Ascending aorta (tissue), 2 donors: ENCODE data around the gene INA. TPM values are rescaled to one million over a fixed set of nuclear protein-coding genes. Genes with fewer than 3 reads are reported as not detected.

Experiments
- DNase-seq, 2 donors: peaks; one replicate each; pipeline ENCODE4 v3.0.0-alpha.2; 2019; ENCODE audit warnings: low spot score in 2 of 2
- H3K27ac ChIP-seq, 2 donors: fragments of 200-600 bp; sonication (generic); one replicate each; pipeline ENCODE4 v1.5.1; 2016 to 2017; ENCODE audit warnings: mild to moderate bottlenecking in 1 of 2
- H3K27me3 ChIP-seq: fragments of 200-600 bp; sonication (generic); one replicate; pipeline ENCODE4 v1.5.1; 2017
- H3K36me3 ChIP-seq, 2 donors: fragments of 200-600 bp; sonication (generic); one replicate each; pipeline ENCODE4 v1.5.1; 2016
- H3K4me1 ChIP-seq, 2 donors: fragments of 200-600 bp; sonication (generic); one replicate each; pipeline ENCODE4 v1.5.1; 2016 to 2017; ENCODE audit warnings: mild to moderate bottlenecking in 1 of 2
- H3K4me3 ChIP-seq, 2 donors: fragments of 200-600 bp; sonication (generic); one replicate each; pipeline ENCODE4 v1.5.1; 2016 to 2017; ENCODE audit warnings: mild to moderate bottlenecking in 1 of 2
- H3K9me3 ChIP-seq, 2 donors: fragments of 200-600 bp; sonication (generic); one replicate each; pipeline ENCODE4 v1.5.1; 2016
- CTCF ChIP-seq, 3 experiments: fragments of 200-600 bp in 2 of 3; fragments of 450-650 bp in 1 of 3; sonication (generic) in 2 of 3; IDR thresholded peaks; one replicate each; pipeline ENCODE4 v1.5.1; 2016 to 2019; ENCODE audit warnings: antibody characterized with exemption in 3 of 3, mild to moderate bottlenecking in 1 of 3, moderate library complexity in 1 of 3
- intact Hi-C: fragments of 100-400 bp; cut with DNase I; formaldehyde crosslinking; loops from one replicate; pipeline ENCODE4 v1.15.1; 2023
- total RNA-seq: library from RNA; depleted of rRNA; stranded (reverse); fragments of >200 nt; gene quantifications from one replicate; pipeline ENCODE4 v1.1.0, GENCODE V29; 2016

The INA gene
- not detected for total RNA-seq

GRCh38 chr10:103276896-103277712 lies at the start of gene INA:
TSS of gene INA (plus strand) at chr10:103277138. CDS start at chr10:103277212, 74 bp downstream.
- Histone ChIP-seq H3K4me3 (peak within 1 kb of the TSS; percentile 36 to 42), H3K36me3 (no peaks in the 10 kb centered on the region), H3K27ac (no peak within 1 kb of the TSS), H3K4me1 (peaks cover 13 to 15% of the 10 kb centered on the region in 2 donors), H3K9me3 (no peaks in the 10 kb centered on the region), H3K27me3 (peaks cover 20% of the 10 kb centered on the region)
- TF ChIP-seq CTCF (IDR thresholded peaks at IDR 0.05) = no peak
- no peak for DNase-seq
- intact Hi-C loops = no loop called here

- peaks cover 4 to 27% of the 10 kb centered on the region in 2 donors for H3K4me1 ChIP-seq
- DNase-seq = no peak
- H3K9me3 ChIP-seq = peaks cover 9 to 24% of the 10 kb centered on the region in 2 donors
- intact Hi-C loops = no loop called here
- H3K27ac ChIP-seq = peak overlapping the region; percentile 81 to 82
- no peaks in the 10 kb centered on the region for H3K36me3 ChIP-seq
- no peaks in the 10 kb centered on the region for H3K27me3 ChIP-seq
- TF ChIP-seq CTCF (IDR thresholded peaks at IDR 0.05) = no peak
- H3K4me3 ChIP-seq = no peak overlapping the region
These were observed 49.5 kb upstream of the INA start for GRCh38 chr10:103227416-103227815.

GRCh38 chr10:103231047-103231551 lies 45.8 kb upstream of the INA start:
- Histone ChIP-seq H3K27me3 (no peaks in the 10 kb centered on the region), H3K9me3 (no peaks in the 10 kb centered on the region), H3K27ac (peak overlapping the region; percentile 81 to 82), H3K4me3 (no peak overlapping the region), H3K4me1 (peaks cover 4 to 27% of the 10 kb centered on the region in 2 donors), H3K36me3 (no peaks in the 10 kb centered on the region)
- intact Hi-C loops = loop anchor here (2.0 to 5.0 kb wide), 2 partner anchors 38 to 129 kb away; partner anchors contain the start of gene NT5C2
- DNase-seq = peak in 1 of 2 donors; percentile 85
- no peak for TF ChIP-seq CTCF (IDR thresholded peaks at IDR 0.05)

GRCh38 chr10:103232131-103232673 lies 44.7 kb upstream of the INA start:
- Histone ChIP-seq H3K9me3 (no peaks in the 10 kb centered on the region), H3K4me3 (no peak overlapping the region), H3K27ac (peak overlapping the region; percentile 48 to 70), H3K27me3 (no peaks in the 10 kb centered on the region), H3K4me1 (peaks cover 4 to 27% of the 10 kb centered on the region in 2 donors), H3K36me3 (no peaks in the 10 kb centered on the region)
- intact Hi-C loops = loop anchor here (5.0 kb wide), 1 partner anchor 130 kb away; no protein-coding TSS in a partner anchor
- TF ChIP-seq CTCF (IDR thresholded peaks at IDR 0.05) = no peak
- DNase-seq = no peak

- peaks cover 4 to 21% of the 10 kb centered on the region in 2 donors for H3K4me1 ChIP-seq
- DNase-seq = no peak
- no peaks in the 10 kb centered on the region for H3K36me3 ChIP-seq
- no peaks in the 10 kb centered on the region for H3K27me3 ChIP-seq
- TF ChIP-seq CTCF (IDR thresholded peaks at IDR 0.05) = no peak
- H3K9me3 ChIP-seq = no peaks in the 10 kb centered on the region
- intact Hi-C loops = loop anchor here (5.0 kb wide), 1 partner anchor 131 kb away; no protein-coding TSS in a partner anchor
- no peak overlapping the region for H3K4me3 ChIP-seq
- H3K27ac ChIP-seq = peak overlapping the region; percentile 48 to 70
These were observed 44.0 kb upstream of the INA start for GRCh38 chr10:103232772-103233488.
